ENCODE results near the gene NUP93. TPM values are rescaled to one million over a fixed set of nuclear protein-coding genes. Genes with fewer than 3 reads are reported as not detected.

Gene NUP93
- total RNA-seq, 3 donors from 2014 or later, result 29.4 to 48.8 (median 32.6) TPM

- no peaks in the 10 kb centered on the region for H3K27me3 ChIP-seq
- no peaks in the 10 kb centered on the region for H3K9me3 ChIP-seq
- no peak overlapping the region for H3K4me3 ChIP-seq
- intact Hi-C loops (cut with DNase I; ENCODE audit: low total_unique reads), result loop anchor here (5.0 kb wide), 1 partner anchor 196 kb away; no protein-coding TSS in a partner anchor
- TF ChIP-seq CTCF (IDR thresholded peaks at IDR 0.05), result no peak
- no peak for TF ChIP-seq POLR2A (IDR thresholded peaks at IDR 0.05)
- TF ChIP-seq POLR2AphosphoS5 (IDR thresholded peaks at IDR 0.05), result no peak
- DNase-seq (ENCODE audit: low spot score in 2 of 2), result no peak
- H3K4me1 ChIP-seq, result no peaks in the 10 kb centered on the region
- H3K27ac ChIP-seq, result no peak overlapping the region
- no peaks in the 10 kb centered on the region for H3K36me3 ChIP-seq
These were observed 146.1 kb downstream of the NUP93 start for GRCh38 chr16:56876048-56876447.

GRCh38 chr16:56877486-56878182 lies 147.7 kb downstream of the NUP93 start:
- Histone ChIP-seq H3K4me1 (no peaks in the 10 kb centered on the region), H3K4me3 (no peak overlapping the region), H3K9me3 (no peaks in the 10 kb centered on the region), H3K27me3 (no peaks in the 10 kb centered on the region), H3K27ac (no peak overlapping the region), H3K36me3 (no peaks in the 10 kb centered on the region)
- intact Hi-C loops (cut with DNase I; ENCODE audit: low total_unique reads), result loop anchor here (5.0 kb wide), 1 partner anchor 195 kb away; no protein-coding TSS in a partner anchor
- no peak for DNase-seq (ENCODE audit: low spot score in 2 of 2)
- TF ChIP-seq CTCF (IDR thresholded peaks at IDR 0.05) (no peak), POLR2AphosphoS5 (IDR thresholded peaks at IDR 0.05) (no peak), POLR2A (IDR thresholded peaks at IDR 0.05) (no peak)

- Histone ChIP-seq H3K9me3 (no peaks in the 10 kb centered on the region), H3K27ac (no peak overlapping the region), H3K4me3 (no peak overlapping the region), H3K36me3 (no peaks in the 10 kb centered on the region), H3K4me1 (no peaks in the 10 kb centered on the region), H3K27me3 (no peaks in the 10 kb centered on the region)
- TF ChIP-seq POLR2A (IDR thresholded peaks at IDR 0.05), result no peak
- no peak for TF ChIP-seq POLR2AphosphoS5 (IDR thresholded peaks at IDR 0.05)
- TF ChIP-seq CTCF (IDR thresholded peaks at IDR 0.05), result no peak
- no peak for DNase-seq (ENCODE audit: low spot score in 2 of 2)
- intact Hi-C loops (cut with DNase I; ENCODE audit: low total_unique reads), result loop anchor here (5.0 kb wide), 1 partner anchor 194 kb away; no protein-coding TSS in a partner anchor
These were observed 148.4 kb downstream of the NUP93 start for GRCh38 chr16:56878282-56878854.

GRCh38 chr16:56879276-56879675 lies 149.3 kb downstream of the NUP93 start:
- Histone ChIP-seq H3K27me3 (no peaks in the 10 kb centered on the region), H3K9me3 (no peaks in the 10 kb centered on the region), H3K4me1 (no peaks in the 10 kb centered on the region), H3K27ac (no peak overlapping the region), H3K4me3 (no peak overlapping the region), H3K36me3 (no peaks in the 10 kb centered on the region)
- intact Hi-C loops (cut with DNase I; ENCODE audit: low total_unique reads), result loop anchor here (5.0 kb wide), 1 partner anchor 193 kb away; no protein-coding TSS in a partner anchor
- no peak for DNase-seq (ENCODE audit: low spot score in 2 of 2)
- TF ChIP-seq POLR2AphosphoS5 (IDR thresholded peaks at IDR 0.05) (no peak), CTCF (IDR thresholded peaks at IDR 0.05) (no peak), POLR2A (IDR thresholded peaks at IDR 0.05) (no peak)

- H3K4me3 ChIP-seq, result no peak overlapping the region
- H3K27me3 ChIP-seq, result no peaks in the 10 kb centered on the region
- TF ChIP-seq POLR2AphosphoS5 (IDR thresholded peaks at IDR 0.05), result no peak
- TF ChIP-seq CTCF (IDR thresholded peaks at IDR 0.05), result no peak
- no peak for TF ChIP-seq POLR2A (IDR thresholded peaks at IDR 0.05)
- intact Hi-C loops (cut with DNase I; ENCODE audit: low total_unique reads), result no loop called here
- H3K27ac ChIP-seq, result no peak overlapping the region
- H3K9me3 ChIP-seq, result no peaks in the 10 kb centered on the region
- no peaks in the 10 kb centered on the region for H3K36me3 ChIP-seq
- no peak for DNase-seq (ENCODE audit: low spot score in 2 of 2)
- H3K4me1 ChIP-seq, result no peaks in the 10 kb centered on the region
These were observed 150.2 kb downstream of the NUP93 start for GRCh38 chr16:56880176-56880575.
